HG03342 (cell line): ENCODE results near the gene TMEM11.
"Not testable (repeated sequence)": the region's sequence is repeated elsewhere in the genome, so short reads cannot be mapped to it uniquely, and the experiment has no call there.

Source experiments
- ATAC-seq: cut with Tn5 transposase; IDR thresholded peaks from one replicate; pipeline ENCODE4 v1.9.1; 2021; ENCODE audit warnings: mild to moderate bottlenecking, moderate library complexity; ENCODE audit not compliant: unreplicated experiment

Gene TMEM11

DNA sequence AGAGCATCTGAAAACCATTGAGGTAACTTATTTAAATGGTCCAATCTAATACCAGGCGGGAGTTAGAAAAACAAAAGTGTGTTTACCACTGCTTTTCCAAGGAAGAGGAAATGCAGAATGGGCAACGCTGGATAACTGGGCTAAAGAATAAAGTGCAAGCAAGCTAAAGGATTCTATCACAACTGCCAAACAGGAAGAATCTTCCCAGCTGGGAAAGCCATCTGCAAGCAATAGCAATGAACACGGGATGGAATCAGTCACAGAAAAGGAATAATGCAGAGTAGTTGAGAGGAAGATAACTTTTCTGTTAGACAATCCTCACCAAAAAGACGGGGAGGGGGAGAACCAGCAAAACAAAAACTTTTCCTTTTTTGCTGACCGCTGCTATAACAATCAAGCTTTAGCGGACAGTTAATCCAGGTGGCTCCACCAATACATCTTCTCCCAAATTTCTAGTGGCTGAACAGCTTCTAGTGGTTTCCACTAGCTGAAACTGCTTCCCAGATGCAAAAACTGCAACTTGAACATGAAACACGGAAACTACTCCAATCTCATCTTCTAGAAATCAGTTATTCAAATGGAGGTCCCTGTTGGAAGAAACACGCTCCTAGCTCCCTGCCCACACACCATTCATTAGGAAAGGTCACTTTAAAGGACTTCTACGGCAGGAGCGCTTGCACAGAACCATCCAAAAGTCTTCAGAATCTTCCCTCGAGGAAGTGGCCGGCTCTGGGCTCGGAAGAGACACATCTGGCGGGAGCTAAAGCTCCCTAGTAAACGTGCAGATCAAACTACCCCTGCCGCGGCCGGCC is 929 bp downstream of the TMEM11 start:
- no peak for ATAC-seq

GRCh38 chr17:21211825-21212479 is 2.0 kb downstream of the TMEM11 start:
- no peak for ATAC-seq

DNA sequence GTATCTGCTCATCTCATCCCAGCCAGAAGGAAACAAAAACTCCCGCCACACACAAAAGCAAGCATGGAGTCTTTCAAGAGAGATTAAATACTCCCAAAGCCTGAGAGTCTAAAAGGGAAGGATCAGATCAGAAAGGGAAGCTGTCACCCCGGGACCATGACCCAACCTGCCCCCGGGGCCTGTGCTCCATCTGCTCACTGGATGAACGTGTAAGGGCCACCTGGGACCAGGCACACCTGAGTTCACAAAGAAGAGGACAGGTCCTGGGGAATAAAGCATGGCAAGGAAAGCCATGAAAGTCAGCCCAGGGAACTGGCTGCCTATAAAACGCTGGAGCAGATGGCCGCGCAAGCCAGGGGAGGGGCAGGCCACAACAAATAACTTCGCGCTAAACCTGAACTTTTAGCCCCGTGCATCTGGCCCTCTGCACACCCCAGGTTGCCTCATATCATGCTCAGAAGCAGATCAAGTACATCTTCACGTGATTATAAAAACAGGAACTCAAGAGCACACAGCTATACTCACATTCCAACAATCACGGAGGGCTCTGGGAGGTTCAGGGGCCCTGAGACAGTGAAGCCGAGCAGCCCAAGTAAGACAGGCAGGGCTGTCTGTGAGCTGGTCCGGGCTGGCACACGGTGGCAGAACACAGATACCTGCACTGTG is 3.4 kb downstream of the TMEM11 start:
- no peak for ATAC-seq

DNA sequence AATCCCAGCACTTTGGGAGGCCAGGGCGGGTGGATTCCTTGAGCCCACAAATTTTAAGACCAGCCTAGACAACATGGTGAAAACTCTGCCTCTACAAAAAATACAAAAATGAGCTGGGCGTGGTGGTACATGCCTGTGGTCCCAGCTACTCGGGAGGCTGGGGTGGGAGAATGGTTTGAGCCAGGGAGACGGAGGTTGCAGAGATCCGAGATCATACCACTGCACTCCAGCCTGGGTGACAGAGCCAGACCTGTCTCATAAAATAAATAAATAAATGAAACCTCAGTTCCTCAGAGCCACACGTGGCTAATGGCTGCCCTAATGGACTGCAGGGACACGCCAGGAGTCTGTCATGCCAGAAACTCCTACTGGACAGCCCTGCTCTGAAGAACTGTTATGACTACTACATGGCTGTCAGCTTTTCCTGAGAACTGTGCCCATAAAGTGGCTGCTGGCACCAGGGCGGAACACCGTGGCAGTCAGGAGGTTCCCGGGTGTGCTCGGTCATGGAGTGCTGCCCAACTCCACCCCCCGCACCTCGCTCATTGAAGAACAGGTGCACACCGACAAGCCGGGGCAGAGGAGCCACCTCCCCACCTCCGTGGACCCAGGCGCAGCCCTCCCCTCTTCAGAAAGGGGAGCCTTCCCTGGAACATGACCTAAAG is 4.3 kb downstream of the TMEM11 start:
- ATAC-seq: no peak

DNA sequence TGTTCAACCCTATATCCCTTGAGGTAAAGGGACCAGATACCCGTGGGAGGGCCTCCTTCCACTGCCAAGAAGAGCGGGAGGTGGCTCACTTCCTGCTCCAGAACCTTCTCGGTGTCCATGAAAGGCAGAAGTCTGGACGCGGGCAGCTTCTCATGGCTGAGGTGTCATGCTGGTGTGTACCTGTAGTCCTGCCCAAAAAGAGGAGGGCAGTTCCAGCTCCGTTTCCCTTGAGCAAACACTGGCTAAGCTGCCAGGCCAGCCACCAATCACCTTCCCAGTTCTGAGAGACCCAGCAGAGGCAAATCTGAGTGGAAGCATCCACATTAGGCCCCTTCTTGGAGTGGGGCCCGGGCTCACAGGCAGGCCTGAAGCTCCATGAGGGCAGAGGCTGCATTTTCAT is 5.6 kb downstream of the TMEM11 start:
- no peak for ATAC-seq

- no peak for ATAC-seq
These were observed 9.0 kb downstream of the TMEM11 start for GRCh38 chr17:21204935-21205334.

- ATAC-seq: no peak
These were observed 11.4 kb downstream of the TMEM11 start for GRCh38 chr17:21202512-21202911.

DNA sequence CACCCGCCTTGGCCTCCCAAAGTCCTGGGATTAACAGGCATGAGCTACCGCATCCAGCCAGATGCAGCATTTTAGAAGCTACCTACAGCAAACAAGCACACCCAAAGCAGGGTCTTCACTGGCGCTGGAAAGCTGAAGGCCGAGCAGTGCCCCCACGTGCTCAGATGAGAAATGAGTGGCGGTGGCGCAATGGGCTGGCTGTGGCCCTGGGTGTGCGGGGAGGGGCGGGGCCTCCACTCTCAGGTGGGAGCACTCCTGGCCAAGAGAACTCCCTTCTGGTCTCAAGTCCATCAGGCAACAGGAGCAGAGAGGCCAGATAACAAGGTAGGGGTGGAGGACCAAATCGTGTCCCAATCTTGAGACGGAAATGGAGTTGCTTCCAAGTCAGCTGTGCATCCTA is 12.1 kb downstream of the TMEM11 start:
- ATAC-seq: no peak

DNA sequence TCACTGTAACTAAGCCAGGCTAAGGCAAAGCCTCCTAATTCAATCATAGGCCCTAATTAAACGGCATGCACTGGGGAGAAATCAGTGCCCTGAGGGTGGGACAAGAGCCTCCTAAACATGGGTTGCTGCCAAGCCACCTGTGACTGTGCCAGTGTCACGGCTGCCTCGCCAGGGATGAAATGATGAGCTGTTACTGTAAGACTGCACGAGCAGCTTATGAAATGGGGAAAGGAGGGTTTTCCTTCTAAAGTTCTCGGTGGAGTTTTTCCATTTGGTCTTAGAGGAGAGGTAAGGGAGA is 12.7 kb downstream of the TMEM11 start:
- no peak for ATAC-seq

DNA sequence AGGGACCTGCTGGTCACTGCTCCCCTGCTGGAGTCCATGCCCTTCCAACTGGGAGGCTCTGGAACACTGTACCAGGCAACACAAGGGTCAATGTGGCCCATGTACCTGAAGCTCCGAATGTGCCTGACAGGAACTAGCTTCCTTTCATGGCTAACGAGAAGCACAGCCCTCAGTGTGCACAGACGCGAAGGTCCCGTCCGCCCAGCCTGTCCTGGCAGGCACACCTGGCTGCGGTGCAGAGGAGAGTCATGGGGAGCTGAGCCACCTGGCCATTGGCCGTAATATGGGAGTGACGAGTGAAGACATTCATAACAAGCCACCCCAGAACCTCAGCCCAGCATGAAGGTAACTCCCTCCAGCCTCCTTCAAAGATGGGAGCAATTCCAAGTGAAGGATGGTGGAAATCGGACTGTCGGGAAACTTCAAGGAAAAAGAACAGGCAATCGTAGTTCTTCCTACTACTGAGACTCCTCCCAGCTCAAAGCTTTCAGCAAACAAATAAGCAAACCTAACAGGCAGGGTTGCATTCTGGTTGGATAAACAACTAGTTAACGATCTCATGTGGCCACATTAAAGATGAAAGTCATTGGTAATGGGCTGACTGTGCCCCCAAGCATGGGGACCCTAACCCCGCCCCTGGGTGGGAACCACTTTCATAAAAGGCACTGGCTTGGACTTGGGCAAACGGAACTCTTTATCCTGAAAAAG is 13.2 kb downstream of the TMEM11 start:
- no peak for ATAC-seq

DNA sequence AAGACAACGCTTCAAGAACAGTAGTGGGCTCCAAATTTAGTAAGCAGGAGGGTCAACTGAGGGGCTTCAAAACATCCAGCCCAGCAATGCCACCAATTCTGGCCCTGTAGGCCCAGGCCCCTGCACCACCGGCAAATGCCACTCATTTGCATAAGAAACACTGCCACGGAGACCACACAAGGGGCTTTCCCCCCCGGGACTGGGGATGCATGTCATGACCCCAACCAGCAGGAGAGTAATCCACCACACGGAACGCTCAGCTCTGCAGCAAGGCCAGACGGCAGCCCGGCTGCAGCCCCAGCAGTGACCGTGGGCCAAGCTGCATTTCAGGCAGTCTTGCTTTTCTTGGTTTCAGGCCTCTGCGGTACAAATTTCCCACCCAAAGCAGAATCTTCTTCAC is 14.1 kb downstream of the TMEM11 start:
- no peak for ATAC-seq

GRCh38 chr17:21199311-21199710 is 14.7 kb downstream of the TMEM11 start:
- no peak for ATAC-seq

- ATAC-seq: no peak
These were observed 15.6 kb downstream of the TMEM11 start for GRCh38 chr17:21198411-21198810.

DNA sequence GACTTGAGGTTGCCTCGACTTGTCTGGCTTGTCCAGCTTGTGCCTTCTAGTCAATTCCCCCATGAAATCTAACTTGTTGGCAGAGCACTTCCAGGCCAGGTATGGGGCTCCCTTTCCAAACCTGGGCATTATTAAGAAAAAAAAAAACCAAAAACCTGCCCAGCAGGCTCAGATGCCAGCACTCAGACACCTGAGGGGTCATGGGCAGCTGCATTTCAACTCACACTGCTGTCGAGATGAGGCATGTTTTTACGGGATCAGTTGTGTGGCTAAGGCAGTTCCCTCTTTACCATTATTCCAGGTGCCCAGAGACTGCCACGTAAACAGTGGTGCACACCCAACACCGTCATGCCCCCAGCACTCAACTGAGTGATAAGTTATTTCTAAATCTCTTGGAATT is 17.8 kb downstream of the TMEM11 start:
- ATAC-seq: no peak

- ATAC-seq: no peak
These were observed 19.3 kb downstream of the TMEM11 start for GRCh38 chr17:21194703-21195102.

DNA sequence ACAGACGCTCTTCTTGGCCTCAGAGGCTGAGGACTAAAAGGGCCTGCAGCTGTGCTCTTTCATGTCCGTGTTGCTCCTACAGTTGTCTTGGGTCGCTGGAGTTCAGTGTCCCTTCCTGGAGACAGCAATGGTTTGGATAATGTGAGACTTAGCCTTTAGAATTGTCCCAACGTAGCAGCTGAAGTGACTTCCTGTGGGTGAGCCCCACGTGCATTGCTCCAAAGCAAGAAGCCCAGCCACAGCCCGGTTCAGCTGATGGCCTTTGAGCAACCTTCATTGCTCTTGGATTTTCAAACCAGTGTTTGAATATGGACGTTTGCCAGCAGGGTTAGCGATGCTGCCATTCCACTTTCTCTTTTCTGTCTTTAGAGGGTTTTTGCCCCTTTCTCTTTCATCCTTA is 19.7 kb downstream of the TMEM11 start:
- no peak for ATAC-seq

DNA sequence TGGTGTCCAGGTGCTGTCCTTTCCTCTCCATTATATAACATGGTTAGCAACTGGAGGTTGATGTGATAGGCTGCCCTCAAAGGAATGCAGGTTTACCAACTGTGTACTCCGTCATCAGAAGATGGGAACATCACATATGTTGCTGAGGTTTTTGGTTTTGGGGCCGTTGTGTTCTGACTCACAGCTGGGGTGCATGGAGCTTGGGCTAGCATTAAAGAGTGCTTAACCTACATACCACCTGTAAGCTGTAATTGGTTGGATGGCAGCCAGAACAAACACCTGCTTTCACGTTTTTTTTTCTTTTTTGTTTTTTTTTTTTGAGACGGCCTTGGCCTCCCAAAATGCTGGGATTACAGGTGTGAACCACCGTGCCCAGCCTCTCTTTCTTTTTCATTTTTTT is 20.9 kb downstream of the TMEM11 start:
- no peak for ATAC-seq

GRCh38 chr17:21192414-21192813 is 21.5 kb downstream of the TMEM11 start:
- ATAC-seq: not testable (repeated sequence)

- ATAC-seq: no peak
These were observed 22.3 kb downstream of the TMEM11 start for GRCh38 chr17:21191698-21192097.

DNA sequence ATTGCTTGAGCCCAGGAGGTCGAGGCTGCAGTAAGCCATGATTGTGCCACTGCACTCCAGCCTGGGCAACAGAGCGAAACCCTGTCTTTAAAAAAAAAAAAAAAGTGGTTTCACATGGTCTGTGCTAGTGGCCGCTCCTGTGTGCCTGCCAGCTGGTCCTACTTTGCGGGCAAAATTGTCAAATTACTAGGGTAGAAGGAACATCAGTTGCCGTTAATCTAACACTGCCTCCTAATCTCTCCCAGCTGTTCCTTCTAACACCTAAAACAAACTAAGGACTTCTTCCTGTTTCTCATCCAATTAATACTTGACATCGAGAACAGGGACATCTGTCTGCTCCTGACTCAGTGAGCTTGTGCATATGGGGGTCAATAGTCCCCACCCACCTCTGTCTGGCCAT is 23.9 kb downstream of the TMEM11 start:
- ATAC-seq: no peak

DNA sequence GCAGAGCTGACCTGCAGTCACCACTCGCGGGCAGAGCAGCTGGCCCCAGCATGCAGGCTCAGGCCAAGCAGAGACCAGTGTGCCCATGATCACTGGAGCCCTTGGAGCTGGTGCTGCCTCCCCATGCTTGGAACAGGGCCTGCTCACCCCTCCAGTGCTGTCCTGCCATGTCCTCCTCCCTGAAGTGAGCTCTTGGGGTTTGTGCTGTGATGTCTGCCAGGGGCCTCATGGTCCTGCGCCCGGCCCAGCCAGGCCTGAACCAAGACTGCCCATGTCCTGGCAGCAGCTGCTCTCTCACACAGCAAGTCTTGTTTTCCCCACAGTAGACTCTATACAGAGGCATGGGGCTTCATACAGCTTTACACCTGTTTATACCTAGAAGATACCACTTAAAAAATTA is 24.6 kb downstream of the TMEM11 start:
- ATAC-seq: no peak
